Superior temporal gyrus (tissue), 1 donor: ENCODE results near the gene HELT.
"Not testable (repeated sequence)": the region's sequence is repeated elsewhere in the genome, so short reads cannot be mapped to it uniquely, and the experiment has no call there.

Experiments
- DNase-seq: peaks from one replicate; pipeline ENCODE4 v3.0.0-alpha.2; 2016; ENCODE audit errors: extremely low spot score

Gene HELT

GRCh38 chr4:185036019-185036418 is 17.7 kb downstream of the HELT start:
- no peak for DNase-seq

- no peak for DNase-seq
Measured at GRCh38 chr4:185036842-185037241, 18.6 kb downstream of the HELT start.

GRCh38 chr4:185039508-185040273 is 21.4 kb downstream of the HELT start:
- peak; percentile 71 for DNase-seq

- no peak for DNase-seq
Measured at GRCh38 chr4:185040523-185040922, 22.2 kb downstream of the HELT start.

- not testable (repeated sequence) for DNase-seq
Measured at GRCh38 chr4:185050286-185050685, 32.0 kb downstream of the HELT start.

- DNase-seq, result not testable (repeated sequence)
Measured at GRCh38 chr4:185051283-185051682, 33.0 kb downstream of the HELT start.

- DNase-seq, result no peak
Measured at GRCh38 chr4:185053746-185054145, 35.5 kb downstream of the HELT start.

- no peak for DNase-seq
Measured at GRCh38 chr4:185054272-185054671, 36.0 kb downstream of the HELT start.

- DNase-seq, result no peak
Measured at GRCh38 chr4:185054886-185055285, 36.6 kb downstream of the HELT start.

GRCh38 chr4:185061610-185062009 is 43.3 kb downstream of the HELT start:
- no peak for DNase-seq

- DNase-seq, result no peak
Measured at GRCh38 chr4:185062606-185063005, 44.3 kb downstream of the HELT start.

- DNase-seq, result no peak
Measured at GRCh38 chr4:185066179-185066578, 47.9 kb downstream of the HELT start.

- no peak for DNase-seq
Measured at GRCh38 chr4:185068837-185069236, 50.5 kb downstream of the HELT start.
